GM20431 (cell line): Measurements from ENCODE around the gene C16orf89.

Experiments used
- in situ Hi-C: fragments of 300-500 bp; cut with MseI, MboI; formaldehyde crosslinking; loops from one replicate; pipeline ENCODE4 v1.15.0; 2020; ENCODE audit warnings: low sequenced_read_pairs; ENCODE audit not compliant: unreplicated experiment

C16orf89 gene

DNA sequence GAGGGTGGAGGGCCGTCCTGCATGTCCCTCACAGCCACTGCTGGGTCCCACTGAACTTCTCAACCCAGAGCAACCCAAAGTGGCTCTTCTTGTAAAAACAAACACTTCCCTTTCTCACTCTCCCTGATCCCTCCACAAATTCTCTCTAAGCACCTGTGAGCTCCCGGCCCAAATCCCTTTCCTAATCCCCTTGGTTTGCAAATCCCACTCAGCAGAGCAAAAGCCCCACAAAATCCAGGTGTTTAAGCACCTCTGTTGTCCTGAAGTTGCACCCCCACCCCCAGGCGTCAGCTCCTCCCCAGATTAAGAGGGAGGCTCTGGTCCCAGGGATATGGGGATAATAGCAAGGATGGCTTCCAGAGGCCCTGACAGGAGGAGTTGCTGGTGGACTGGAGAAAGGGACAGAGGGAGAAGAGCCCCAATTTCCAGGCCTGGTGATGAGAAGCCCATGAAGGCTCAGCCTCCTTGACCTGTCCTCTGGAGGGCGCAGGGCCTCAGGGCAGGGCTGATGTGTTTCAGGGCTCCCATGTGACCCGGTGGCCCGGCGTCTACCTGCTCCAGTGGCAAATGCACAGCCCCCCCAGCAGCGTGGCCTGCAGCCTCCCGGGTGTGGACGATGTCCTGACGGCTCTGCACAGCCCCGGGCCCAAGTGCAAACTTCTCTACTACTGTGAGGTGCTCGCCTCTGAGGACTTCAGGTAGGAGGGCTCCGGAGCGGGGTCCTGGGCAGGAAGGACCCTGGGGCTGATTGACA is 55.0 kb downstream of the C16orf89 start:
- in situ Hi-C loops: no loop called here

DNA sequence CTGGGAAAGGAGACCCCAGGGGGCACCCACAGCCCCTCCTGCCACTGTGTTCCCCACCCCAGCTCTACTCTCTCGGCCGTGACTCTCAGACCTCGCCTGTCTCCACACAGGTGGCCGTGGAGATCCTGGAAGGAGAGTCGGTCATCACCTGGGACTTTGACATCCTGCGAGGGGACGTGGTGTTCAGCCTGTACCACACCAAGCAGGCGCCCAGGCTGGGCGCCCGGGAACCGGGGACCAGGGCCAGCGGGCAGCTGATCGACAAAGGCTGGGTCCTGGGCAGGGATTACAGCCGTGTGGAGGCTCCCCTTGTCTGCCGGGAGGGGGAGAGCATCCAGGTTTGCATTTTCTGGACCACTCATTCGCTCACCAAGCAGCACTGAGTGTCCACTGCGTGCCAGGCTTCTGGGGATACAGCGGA is 57.4 kb downstream of the C16orf89 start:
- in situ Hi-C loops: no loop called here

DNA sequence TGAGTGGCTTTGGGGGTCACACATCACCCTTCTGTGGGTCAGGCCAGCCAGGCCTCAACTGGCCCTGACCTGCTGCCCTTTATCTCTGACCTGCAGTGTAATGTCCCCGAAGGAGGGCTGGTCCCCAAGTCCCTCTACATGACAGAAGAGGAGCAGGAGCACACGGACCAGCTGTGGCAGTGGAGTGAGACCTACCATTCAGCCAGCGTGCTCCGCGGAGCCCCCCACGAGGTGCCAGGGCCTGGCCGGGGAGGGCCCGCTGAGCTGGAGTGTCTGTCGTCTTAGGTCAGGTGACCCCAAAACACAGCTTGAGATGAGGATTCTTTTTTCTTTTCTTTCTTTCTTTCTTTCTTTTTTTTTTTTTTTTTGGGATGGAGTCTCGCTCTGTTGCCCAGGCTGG is 58.5 kb downstream of the C16orf89 start:
- in situ Hi-C loops: no loop called here

DNA sequence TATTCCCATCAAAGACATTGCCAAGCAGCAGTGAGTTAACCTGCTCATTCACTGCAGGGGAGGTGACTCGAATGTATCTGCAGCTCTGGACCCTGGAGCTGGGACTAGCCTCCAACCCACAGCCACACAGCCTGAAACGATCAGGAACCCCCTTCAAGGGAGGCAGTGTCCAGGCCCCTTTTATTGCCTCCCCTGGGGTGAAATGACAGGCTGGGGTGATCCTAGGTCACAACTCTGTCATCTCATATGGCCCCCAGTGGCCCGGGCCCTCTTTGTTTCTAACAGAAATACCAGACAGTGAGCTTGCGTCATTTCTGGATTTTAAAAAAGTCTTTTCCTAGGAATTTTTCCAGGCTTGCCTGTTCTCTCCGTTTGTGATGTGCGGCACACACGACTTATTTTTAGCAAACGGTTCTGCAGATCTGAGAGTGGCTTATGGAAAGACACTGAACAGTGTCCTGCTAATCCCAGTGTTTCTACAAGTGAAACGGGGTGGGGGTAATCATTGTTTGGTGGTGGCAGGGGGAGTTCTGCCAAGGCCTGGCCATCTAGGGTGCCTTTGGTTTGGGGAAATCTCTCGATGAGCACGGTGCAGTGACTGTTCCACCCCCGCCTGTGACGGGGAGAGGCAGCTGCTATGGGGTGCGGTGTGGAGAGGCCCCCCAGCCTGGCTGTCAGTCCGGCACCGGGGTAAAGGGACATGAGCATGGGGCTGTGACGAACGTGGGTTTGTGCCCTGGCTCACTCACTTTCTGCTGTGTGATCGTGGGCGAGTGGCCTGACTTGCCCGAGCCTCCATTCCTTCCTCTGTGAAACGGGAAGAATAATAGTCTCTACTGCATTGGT is 59.2 kb downstream of the C16orf89 start:
- in situ Hi-C loops: no loop called here

DNA sequence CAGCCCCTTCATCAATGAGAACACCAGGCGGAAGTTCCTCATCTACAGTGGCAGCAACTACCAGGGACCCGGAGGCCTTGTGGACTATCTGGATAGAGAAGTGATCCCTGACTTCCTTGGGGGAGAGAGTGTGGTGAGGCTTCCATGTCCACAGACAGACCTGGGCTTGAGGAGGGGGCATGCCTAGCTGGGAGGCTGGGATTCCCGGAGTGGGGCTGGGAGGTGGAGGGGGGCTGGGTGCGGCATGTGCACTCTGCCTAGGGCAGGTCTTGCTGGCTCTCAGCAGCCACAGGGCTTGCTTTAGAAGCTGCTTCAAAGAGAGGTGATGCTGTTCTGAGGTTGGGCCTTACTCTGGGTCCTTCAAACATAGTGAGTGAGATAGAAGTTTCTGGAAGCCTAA is 59.8 kb downstream of the C16orf89 start:
- in situ Hi-C loops: no loop called here

DNA sequence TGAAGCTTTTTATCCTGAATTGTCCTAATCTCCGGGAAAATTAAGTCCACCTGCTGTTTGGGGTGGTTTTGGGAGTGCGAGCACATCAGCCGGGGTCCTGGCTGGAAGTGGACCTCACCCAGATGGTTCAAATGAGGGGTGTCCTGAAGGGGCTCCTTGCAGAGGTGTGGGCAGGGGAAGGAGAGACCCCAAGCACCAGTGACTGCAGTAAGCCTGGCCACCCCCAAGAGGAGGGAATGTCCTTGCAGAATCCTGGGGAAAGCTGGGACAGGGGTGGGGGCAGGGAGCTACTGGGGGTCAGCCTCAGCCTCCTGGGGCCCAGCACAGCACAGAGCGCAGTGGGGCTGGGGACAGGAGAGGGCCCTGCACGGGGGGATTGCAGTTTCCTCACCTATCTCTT is 61.4 kb downstream of the C16orf89 start:
- in situ Hi-C loops: no loop called here

DNA sequence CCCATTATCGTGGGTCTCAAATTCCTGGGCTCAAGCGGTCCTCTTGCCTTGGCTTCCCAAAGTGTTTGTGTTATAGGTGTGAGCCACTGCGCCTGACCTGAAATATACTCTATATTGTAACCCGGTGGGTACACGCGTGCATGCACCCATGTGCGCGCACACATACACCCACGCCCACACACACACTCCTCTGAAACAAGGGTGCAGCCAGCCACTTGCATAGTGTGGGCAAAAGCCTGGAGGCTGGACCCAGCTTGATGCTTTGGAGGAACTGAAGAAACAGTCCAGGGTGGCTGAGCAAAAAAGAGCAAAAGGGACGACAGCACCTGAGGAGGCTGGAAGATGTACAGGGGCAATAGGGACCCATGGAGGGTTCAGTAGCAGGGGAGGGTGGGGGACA is 61.9 kb downstream of the C16orf89 start:
- in situ Hi-C loops: no loop called here

DNA sequence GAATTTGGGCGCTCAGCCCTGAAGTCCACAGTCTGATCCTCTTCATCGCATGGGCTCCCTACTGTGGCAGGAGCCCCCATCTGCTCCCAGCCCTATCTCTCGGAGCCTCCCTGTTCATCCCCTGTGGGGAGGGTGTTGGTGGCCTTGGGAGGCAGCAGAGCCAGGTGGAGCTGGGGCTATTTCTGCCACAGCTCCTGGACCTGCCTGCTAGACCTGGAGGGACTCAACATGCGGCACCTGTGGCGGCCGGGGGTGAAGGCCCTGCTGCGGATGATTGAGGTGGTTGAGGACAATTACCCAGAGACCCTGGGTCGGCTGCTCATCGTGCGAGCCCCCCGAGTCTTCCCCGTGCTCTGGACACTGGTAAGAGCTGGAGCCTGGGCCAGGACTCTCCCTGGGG is 62.5 kb downstream of the C16orf89 start:
- in situ Hi-C loops: no loop called here

DNA sequence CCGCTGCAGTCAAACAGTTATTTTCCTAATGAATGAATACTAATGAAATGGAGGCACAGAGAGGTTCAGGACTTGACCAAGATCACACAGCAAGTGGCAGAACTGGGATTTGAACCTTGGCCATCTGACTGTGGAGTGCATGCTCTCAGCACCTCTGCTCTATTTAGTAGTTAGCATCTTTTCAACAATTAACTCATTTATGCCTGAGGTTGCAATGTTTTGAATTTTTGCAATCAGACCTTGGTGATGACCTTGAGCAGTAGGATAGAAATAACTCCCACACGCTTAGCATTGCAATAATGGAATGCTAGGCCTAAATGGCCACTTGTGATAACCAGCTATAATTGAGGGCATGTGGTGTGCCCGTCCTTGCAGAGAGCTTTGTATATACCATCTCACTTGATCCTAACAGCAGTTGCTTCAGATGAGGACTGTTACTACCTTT is 63.0 kb downstream of the C16orf89 start:
- in situ Hi-C loops: no loop called here

DNA sequence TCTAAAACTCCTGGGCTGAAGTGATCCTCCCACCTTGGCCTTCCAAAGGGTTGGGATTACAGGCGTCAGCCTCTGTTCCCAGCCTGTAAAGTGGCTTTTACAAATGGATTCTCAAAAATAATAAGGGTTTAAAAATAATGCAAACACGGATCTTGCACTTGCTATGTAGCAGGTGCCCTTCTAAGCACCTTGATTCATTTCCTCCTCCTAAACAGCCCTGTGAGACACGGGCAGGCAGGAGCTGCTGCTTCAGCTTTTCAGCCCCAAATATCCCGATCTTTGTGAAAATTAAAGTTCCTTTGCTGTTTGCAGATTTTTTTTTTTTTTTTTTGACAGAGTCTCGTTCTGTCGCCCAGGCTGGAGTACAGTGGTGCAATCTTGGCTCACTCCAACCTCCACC is 63.8 kb downstream of the C16orf89 start:
- in situ Hi-C loops: no loop called here

DNA sequence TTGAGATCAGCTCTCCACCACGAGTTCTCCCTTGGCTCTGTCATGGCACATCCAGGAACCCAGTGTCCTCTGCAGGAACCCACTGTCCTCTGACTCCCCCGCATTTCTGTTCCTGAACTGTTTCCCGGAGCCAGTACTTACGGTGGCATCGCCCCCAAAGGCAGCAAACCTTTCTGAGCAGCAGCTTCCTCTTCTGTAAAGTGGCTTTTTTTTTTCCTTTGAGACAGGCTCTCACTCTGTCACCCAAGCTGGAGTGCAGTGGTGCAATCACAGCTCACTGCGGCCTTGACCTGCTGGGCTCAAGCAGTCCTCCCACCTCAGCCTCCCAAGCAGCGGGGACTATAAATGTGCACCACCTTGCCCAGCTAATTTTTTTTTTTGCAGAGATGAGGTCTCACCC is 64.2 kb downstream of the C16orf89 start:
- in situ Hi-C loops: no loop called here

DNA sequence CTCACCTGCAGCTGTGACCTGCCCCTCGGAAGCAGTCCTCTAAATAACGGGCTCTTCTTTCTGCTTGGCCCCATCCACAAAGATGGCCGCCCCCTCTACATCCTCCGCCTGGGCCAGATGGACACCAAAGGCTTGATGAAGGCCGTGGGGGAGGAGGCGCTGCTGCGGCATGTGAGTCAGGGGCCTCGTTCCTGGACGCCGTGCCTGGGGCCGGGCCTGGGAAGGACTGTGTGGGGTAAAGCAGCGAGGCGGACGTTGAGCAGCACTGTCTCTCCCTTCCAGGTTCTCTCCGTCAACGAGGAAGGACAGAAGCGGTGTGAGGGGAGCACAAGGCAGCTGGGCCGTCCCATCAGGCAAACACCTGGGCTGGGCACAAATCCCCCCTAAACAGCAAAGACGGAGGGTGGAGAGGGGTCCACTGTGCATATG is 65.2 kb downstream of the C16orf89 start:
- in situ Hi-C loops: no loop called here

DNA sequence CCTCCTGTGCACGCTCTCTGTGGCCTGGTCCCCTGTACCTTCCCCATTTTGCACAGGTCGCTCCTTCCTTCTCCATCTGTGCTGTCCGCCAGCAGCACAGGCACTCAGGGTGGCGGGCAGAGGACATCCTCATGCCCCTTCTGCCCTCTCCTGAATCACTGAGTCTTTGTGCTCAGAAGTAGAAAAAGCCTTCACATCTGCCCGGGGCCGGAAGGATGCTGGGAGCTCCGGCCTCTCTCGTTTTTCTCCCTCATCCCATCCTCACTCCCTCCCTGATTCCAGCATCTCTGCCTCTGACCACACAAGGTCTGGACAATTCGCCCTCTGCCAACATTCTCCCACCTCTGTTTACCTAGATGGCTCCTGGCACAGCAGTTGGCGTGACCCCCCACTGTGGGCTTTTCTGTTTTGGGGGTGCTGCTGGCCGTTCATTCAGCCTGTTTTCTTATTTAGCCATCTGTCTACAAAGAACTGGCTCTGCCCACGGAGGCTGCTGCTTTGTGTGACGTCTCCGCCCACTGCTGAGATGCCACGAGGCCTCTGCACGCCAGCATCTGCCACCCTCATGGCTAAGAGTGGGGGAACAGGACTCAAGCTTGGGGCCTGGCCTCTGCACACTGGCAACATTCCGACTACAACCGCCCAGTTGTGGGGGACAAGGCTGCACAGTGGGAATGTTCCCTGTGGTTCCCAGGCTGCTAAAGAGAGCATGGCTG is 70.9 kb downstream of the C16orf89 start:
- in situ Hi-C loops: no loop called here
